ENCODE measurements around the gene NLRP11.

GRCh38 chr19:55832676-55833075, 877 bp upstream of the NLRP11 start:
- TF ChIP-seq POLR2AphosphoS5 (IDR thresholded peaks at IDR 0.05) (no peak), CTCF (IDR thresholded peaks at IDR 0.05) (no peak)

All from gastroesophageal sphincter (tissue), 3 donors.